Measurements from ENCODE around the gene TBC1D8B. TPM values are rescaled to one million over a fixed set of nuclear protein-coding genes. Genes with fewer than 3 reads are reported as not detected.
"Not testable (repeated sequence)": the region's sequence is repeated elsewhere in the genome, so short reads cannot be mapped to it uniquely, and the experiment has no call there.

Gene TBC1D8B
- total and polyA plus RNA-seq, 2 donors (not counting 1 experiment from before 2014, with no cell fraction given), result 9.1 to 15.4 TPM

DNA sequence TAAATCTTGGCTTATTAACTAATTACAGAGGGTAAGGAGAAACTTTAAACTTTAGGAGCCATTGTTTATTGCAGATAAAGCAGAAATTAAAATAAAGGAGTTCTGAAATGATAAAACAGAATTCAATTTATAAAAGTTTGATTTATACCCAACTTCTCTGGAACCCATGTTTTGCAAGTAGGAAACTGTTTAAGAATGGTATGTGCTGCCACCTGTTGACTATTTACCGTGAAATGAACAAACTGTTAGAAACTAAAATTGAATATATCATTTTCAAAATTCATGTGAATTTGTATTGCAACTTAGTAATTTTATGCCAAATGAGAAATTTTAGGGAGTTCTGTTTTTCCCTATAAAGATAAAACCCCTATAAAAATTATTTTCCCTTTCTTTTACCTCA, 11.0 kb upstream of the TBC1D8B start:
- peak; percentile 13 to 35 for DNase-seq (ENCODE audit: low read depth in 2 of 2)
- TF ChIP-seq, protein P1, sequence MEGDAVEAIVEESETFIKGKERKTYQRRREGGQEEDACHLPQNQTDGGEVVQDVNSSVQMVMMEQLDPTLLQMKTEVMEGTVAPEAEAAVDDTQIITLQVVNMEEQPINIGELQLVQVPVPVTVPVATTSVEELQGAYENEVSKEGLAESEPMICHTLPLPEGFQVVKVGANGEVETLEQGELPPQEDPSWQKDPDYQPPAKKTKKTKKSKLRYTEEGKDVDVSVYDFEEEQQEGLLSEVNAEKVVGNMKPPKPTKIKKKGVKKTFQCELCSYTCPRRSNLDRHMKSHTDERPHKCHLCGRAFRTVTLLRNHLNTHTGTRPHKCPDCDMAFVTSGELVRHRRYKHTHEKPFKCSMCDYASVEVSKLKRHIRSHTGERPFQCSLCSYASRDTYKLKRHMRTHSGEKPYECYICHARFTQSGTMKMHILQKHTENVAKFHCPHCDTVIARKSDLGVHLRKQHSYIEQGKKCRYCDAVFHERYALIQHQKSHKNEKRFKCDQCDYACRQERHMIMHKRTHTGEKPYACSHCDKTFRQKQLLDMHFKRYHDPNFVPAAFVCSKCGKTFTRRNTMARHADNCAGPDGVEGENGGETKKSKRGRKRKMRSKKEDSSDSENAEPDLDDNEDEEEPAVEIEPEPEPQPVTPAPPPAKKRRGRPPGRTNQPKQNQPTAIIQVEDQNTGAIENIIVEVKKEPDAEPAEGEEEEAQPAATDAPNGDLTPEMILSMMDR (conservative IDR thresholded peaks at IDR 0.05 in 1 of 2, IDR thresholded peaks at IDR 0.05 in 1 of 2; ENCODE audit: low read depth in 1 of 2, low read length in 2 of 2), result peak in 1 of 2 donors; percentile 28
- TF ChIP-seq EZH2 (IDR thresholded peaks at IDR 0.05; ENCODE audit: low read length, missing control alignments), result no peak
- no peak overlapping the region for H3K27ac ChIP-seq (ENCODE audit: insufficient read depth, low read length)
- no peak overlapping the region for H3K4me2 ChIP-seq (ENCODE audit: extremely low read depth, insufficient read depth, low read length)
- no peaks in the 10 kb centered on the region for H3K27me3 ChIP-seq (ENCODE audit: control insufficient read depth, insufficient read depth, low read length)
- H3K79me2 ChIP-seq (ENCODE audit: control insufficient read depth, insufficient read depth, low read length), result no peaks in the 10 kb centered on the region
- no peaks in the 10 kb centered on the region for H3K9me3 ChIP-seq (ENCODE audit: control insufficient read depth, insufficient read depth, low read depth, low read length)
- no peaks in the 10 kb centered on the region for H3K36me3 ChIP-seq (ENCODE audit: control insufficient read depth, insufficient read depth, low read length)
- H4K20me1 ChIP-seq (ENCODE audit: control insufficient read depth, extremely low read depth, insufficient read depth, low read length), result no peaks in the 10 kb centered on the region
- no peak overlapping the region for H3K4me3 ChIP-seq (replicated peaks in 1 of 4; ENCODE audit: control extremely low read depth in 1 of 4, insufficient read depth in 1 of 4, low read depth in 3 of 4, low read length in 4 of 4)
- no peak overlapping the region for H3K9ac ChIP-seq (ENCODE audit: insufficient read depth, low read length)
- H2AFZ ChIP-seq (ENCODE audit: low read length), result no peak overlapping the region
- no peaks in the 10 kb centered on the region for H3K4me1 ChIP-seq (ENCODE audit: control insufficient read depth, extremely low read depth, insufficient read depth, low read length)

DNA sequence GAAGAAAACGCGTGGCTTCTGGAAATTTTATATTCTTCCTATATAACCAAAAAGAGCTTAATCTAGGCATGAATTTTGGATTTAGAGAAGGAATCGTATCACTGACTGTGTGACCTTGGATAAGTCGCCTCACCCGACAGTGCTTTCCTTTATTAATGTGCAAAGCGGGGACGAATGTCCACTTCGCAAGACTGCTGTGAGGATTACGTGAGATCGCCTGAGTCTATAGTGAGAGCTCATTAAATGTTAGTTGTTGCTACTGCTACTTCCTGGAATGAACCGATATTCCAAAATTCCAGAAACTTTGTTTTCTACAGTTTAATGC, 448 bp upstream of the TBC1D8B start:
- Histone ChIP-seq H3K27me3 (ENCODE audit: control insufficient read depth, insufficient read depth, low read length) (no peaks in the 10 kb centered on the region), H3K4me2 (ENCODE audit: extremely low read depth, insufficient read depth, low read length) (peak overlapping the region; percentile 32), H3K79me2 (ENCODE audit: control insufficient read depth, insufficient read depth, low read length) (no peaks in the 10 kb centered on the region), H3K4me3 (replicated peaks in 1 of 4; ENCODE audit: control extremely low read depth in 1 of 4, insufficient read depth in 1 of 4, low read depth in 3 of 4, low read length in 4 of 4) (peak overlapping the region; percentile 47 to 91 (median 73)), H3K27ac (ENCODE audit: insufficient read depth, low read length) (peak overlapping the region; percentile 14), H3K4me1 (ENCODE audit: control insufficient read depth, extremely low read depth, insufficient read depth, low read length) (no peaks in the 10 kb centered on the region), H3K36me3 (ENCODE audit: control insufficient read depth, insufficient read depth, low read length) (no peaks in the 10 kb centered on the region), H3K9ac (ENCODE audit: insufficient read depth, low read length) (peak overlapping the region; percentile 30), H4K20me1 (ENCODE audit: control insufficient read depth, extremely low read depth, insufficient read depth, low read length) (no peaks in the 10 kb centered on the region), H3K9me3 (ENCODE audit: control insufficient read depth, insufficient read depth, low read depth, low read length) (no peaks in the 10 kb centered on the region), H2AFZ (ENCODE audit: low read length) (peak overlapping the region; percentile 66)
- TF ChIP-seq EZH2 (IDR thresholded peaks at IDR 0.05; ENCODE audit: low read length, missing control alignments), result no peak
- TF ChIP-seq, protein P1 (conservative IDR thresholded peaks at IDR 0.05 in 1 of 2, IDR thresholded peaks at IDR 0.05 in 1 of 2; ENCODE audit: low read depth in 1 of 2, low read length in 2 of 2), result no peak
- peak in 1 of 2 donors; percentile 36 for DNase-seq (ENCODE audit: low read depth in 2 of 2)

DNA sequence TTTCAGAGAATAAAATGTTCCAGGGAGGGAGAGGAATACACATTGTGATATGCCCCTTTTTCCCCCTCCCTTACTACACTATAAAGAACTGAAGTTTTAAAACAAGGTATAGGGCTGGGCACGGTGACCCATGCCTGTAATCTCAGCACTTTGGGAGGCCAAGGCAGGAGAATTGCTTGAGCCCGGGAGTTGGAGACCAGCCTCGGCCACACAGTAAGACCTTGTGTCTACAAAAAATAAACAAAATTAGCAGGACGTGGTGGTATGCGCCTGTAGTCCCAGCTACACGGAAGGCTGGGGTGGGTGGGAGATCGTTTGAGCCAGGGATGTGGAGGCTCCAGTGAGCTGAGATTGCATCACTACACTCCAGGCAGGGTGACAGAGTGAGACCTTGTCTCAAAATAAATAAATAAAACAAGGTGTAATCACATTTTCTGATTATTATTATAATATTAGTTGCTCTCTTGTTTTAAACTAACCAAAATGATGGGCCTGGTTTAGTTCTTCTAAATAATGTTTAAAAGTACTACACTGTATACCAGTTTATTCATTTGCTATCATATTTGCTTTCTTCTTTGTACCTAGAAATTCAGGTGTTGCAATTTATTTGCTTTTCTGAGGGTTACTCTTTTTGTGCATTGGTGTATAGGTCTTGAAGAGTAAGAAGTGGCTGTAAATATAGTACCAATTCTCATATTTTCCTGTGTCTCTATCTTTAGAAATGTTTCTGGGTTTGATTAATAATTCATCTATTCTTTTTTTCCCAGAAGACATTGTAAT, 8.8 kb downstream of the TBC1D8B start:
- TF ChIP-seq, protein P1 (conservative IDR thresholded peaks at IDR 0.05 in 1 of 2, IDR thresholded peaks at IDR 0.05 in 1 of 2; ENCODE audit: low read depth in 1 of 2, low read length in 2 of 2), result no peak
- TF ChIP-seq EZH2 (IDR thresholded peaks at IDR 0.05; ENCODE audit: low read length, missing control alignments), result no peak
- no peak overlapping the region for H3K4me2 ChIP-seq (ENCODE audit: extremely low read depth, insufficient read depth, low read length)

DNA sequence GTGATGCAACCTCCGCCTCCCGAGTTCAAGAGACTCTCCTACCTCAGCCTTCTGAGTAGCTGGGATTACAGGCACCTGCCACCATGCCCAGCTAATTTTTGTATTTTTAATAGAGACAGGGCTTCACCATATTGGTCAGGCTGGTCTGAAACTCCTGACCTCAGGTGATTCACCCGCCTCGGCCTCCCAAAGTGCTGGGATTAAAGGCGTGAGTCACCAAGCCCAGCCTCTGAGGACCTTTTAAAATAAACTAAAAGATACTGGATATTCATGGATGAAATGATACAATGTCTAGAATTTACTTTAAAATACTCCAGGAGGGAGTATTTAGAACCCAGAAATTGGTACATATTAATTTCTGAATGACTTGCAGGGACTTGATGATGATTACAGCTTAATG, 10.5 kb downstream of the TBC1D8B start:
- not testable (repeated sequence) for H3K36me3 ChIP-seq (ENCODE audit: control insufficient read depth, insufficient read depth, low read length); H3K4me2 ChIP-seq (ENCODE audit: extremely low read depth, insufficient read depth, low read length); H3K4me3 ChIP-seq (replicated peaks in 1 of 4; ENCODE audit: control extremely low read depth in 1 of 4, insufficient read depth in 1 of 4, low read depth in 3 of 4, low read length in 4 of 4); H3K9ac ChIP-seq (ENCODE audit: insufficient read depth, low read length); H3K79me2 ChIP-seq (ENCODE audit: control insufficient read depth, insufficient read depth, low read length); H4K20me1 ChIP-seq (ENCODE audit: control insufficient read depth, extremely low read depth, insufficient read depth, low read length); H2AFZ ChIP-seq (ENCODE audit: low read length); H3K9me3 ChIP-seq (ENCODE audit: control insufficient read depth, insufficient read depth, low read depth, low read length); H3K27ac ChIP-seq (ENCODE audit: insufficient read depth, low read length); H3K27me3 ChIP-seq (ENCODE audit: control insufficient read depth, insufficient read depth, low read length); H3K4me1 ChIP-seq (ENCODE audit: control insufficient read depth, extremely low read depth, insufficient read depth, low read length)
- peak in 1 of 2 donors; percentile 34 for DNase-seq (ENCODE audit: low read depth in 2 of 2)

More for the DNA sequence above, 8.8 kb downstream of the TBC1D8B start:
- H3K9ac ChIP-seq (ENCODE audit: insufficient read depth, low read length), result no peak overlapping the region
- no peaks in the 10 kb centered on the region for H4K20me1 ChIP-seq (ENCODE audit: control insufficient read depth, extremely low read depth, insufficient read depth, low read length)
- H3K27me3 ChIP-seq (ENCODE audit: control insufficient read depth, insufficient read depth, low read length), result no peaks in the 10 kb centered on the region
- no peak overlapping the region for H2AFZ ChIP-seq (ENCODE audit: low read length)
- no peaks in the 10 kb centered on the region for H3K4me1 ChIP-seq (ENCODE audit: control insufficient read depth, extremely low read depth, insufficient read depth, low read length)
- no peak overlapping the region for H3K27ac ChIP-seq (ENCODE audit: insufficient read depth, low read length)
- H3K4me3 ChIP-seq (replicated peaks in 1 of 4; ENCODE audit: control extremely low read depth in 1 of 4, insufficient read depth in 1 of 4, low read depth in 3 of 4, low read length in 4 of 4), result no peak overlapping the region
- H3K36me3 ChIP-seq (ENCODE audit: control insufficient read depth, insufficient read depth, low read length), result no peaks in the 10 kb centered on the region
- H3K9me3 ChIP-seq (ENCODE audit: control insufficient read depth, insufficient read depth, low read depth, low read length), result no peaks in the 10 kb centered on the region
- no peaks in the 10 kb centered on the region for H3K79me2 ChIP-seq (ENCODE audit: control insufficient read depth, insufficient read depth, low read length)
- no peak for DNase-seq (ENCODE audit: low read depth in 2 of 2)
